ENCODE data around the gene GULP1.

GULP1 gene

GRCh38 chr2:188506843-188507242 is 215.2 kb downstream of the GULP1 start:
- Histone ChIP-seq H3K9me2 (replicated peaks; ENCODE audit: control insufficient read depth, low read length) (no peaks in the 10 kb centered on the region), H3K4me3 (ENCODE audit: low read length) (no peak overlapping the region), H3K4me2 (ENCODE audit: low read length) (no peak overlapping the region), H3F3A (ENCODE audit: control insufficient read depth, insufficient read depth) (no peaks in the 10 kb centered on the region), H3K9me3 (ENCODE audit: control insufficient read depth, insufficient read depth, low read length) (no peaks in the 10 kb centered on the region), H3K27me3 (ENCODE audit: control insufficient read depth, low read length) (0 out of 2 replicates have a peak, but pooled peaks cover 3% of the 10 kb centered on the region), H3K79me2 (ENCODE audit: control insufficient read depth, low read length) (no peaks in the 10 kb centered on the region), H4K20me1 (ENCODE audit: control insufficient read depth, insufficient read depth, low read depth, low read length) (no peaks in the 10 kb centered on the region), H3K36me3 (ENCODE audit: control insufficient read depth, low read length) (no peaks in the 10 kb centered on the region), H3K27ac (ENCODE audit: low read depth, low read length) (no peak overlapping the region), H3K4me1 (ENCODE audit: control insufficient read depth, low read length) (no peaks in the 10 kb centered on the region)
- TF ChIP-seq CTCF (IDR thresholded peaks at IDR 0.05; ENCODE audit: low read depth, low read length, poor library complexity, severe bottlenecking) (no peak), EZH2phosphoT487 (IDR thresholded peaks at IDR 0.05; ENCODE audit: borderline replicate concordance, low read length) (no peak)

- Histone ChIP-seq H3F3A (ENCODE audit: control insufficient read depth, insufficient read depth) (no peaks in the 10 kb centered on the region), H3K27ac (ENCODE audit: low read depth, low read length) (no peak overlapping the region), H3K79me2 (ENCODE audit: control insufficient read depth, low read length) (no peaks in the 10 kb centered on the region), H3K4me2 (ENCODE audit: low read length) (no peak overlapping the region), H4K20me1 (ENCODE audit: control insufficient read depth, insufficient read depth, low read depth, low read length) (no peaks in the 10 kb centered on the region), H3K9me3 (ENCODE audit: control insufficient read depth, insufficient read depth, low read length) (no peaks in the 10 kb centered on the region), H3K36me3 (ENCODE audit: control insufficient read depth, low read length) (no peaks in the 10 kb centered on the region), H3K9me2 (replicated peaks; ENCODE audit: control insufficient read depth, low read length) (no peaks in the 10 kb centered on the region), H3K4me3 (ENCODE audit: low read length) (no peak overlapping the region), H3K4me1 (ENCODE audit: control insufficient read depth, low read length) (no peaks in the 10 kb centered on the region), H3K27me3 (ENCODE audit: control insufficient read depth, low read length) (peaks cover 3% of the 10 kb centered on the region; the same call in 1 of the 2 replicates)
- TF ChIP-seq EZH2phosphoT487 (IDR thresholded peaks at IDR 0.05; ENCODE audit: borderline replicate concordance, low read length), result no peak
- TF ChIP-seq CTCF (IDR thresholded peaks at IDR 0.05; ENCODE audit: low read depth, low read length, poor library complexity, severe bottlenecking), result no peak
These were observed 219.7 kb downstream of the GULP1 start for GRCh38 chr2:188511346-188511745.

- Histone ChIP-seq H3K27me3 (ENCODE audit: control insufficient read depth, low read length) (peaks cover 3% of the 10 kb centered on the region; the same call in 1 of the 2 replicates), H3F3A (ENCODE audit: control insufficient read depth, insufficient read depth) (no peaks in the 10 kb centered on the region), H3K27ac (ENCODE audit: low read depth, low read length) (no peak overlapping the region), H4K20me1 (ENCODE audit: control insufficient read depth, insufficient read depth, low read depth, low read length) (no peaks in the 10 kb centered on the region), H3K4me1 (ENCODE audit: control insufficient read depth, low read length) (no peaks in the 10 kb centered on the region), H3K36me3 (ENCODE audit: control insufficient read depth, low read length) (no peaks in the 10 kb centered on the region), H3K4me2 (ENCODE audit: low read length) (no peak overlapping the region), H3K79me2 (ENCODE audit: control insufficient read depth, low read length) (no peaks in the 10 kb centered on the region), H3K9me3 (ENCODE audit: control insufficient read depth, insufficient read depth, low read length) (no peaks in the 10 kb centered on the region), H3K4me3 (ENCODE audit: low read length) (no peak overlapping the region), H3K9me2 (replicated peaks; ENCODE audit: control insufficient read depth, low read length) (no peaks in the 10 kb centered on the region)
- TF ChIP-seq EZH2phosphoT487 (IDR thresholded peaks at IDR 0.05; ENCODE audit: borderline replicate concordance, low read length) (no peak), CTCF (IDR thresholded peaks at IDR 0.05; ENCODE audit: low read depth, low read length, poor library complexity, severe bottlenecking) (peak; percentile 38)
These were observed 220.8 kb downstream of the GULP1 start for GRCh38 chr2:188512456-188512855.
